Kidney capillary endothelial cell (primary cell): Measurements from ENCODE around the gene RPRML.

Experiments used
- DNase-seq: peaks from one replicate; pipeline ENCODE4 v3.0.0-alpha.2; 2018; ENCODE audit warnings: low spot score

RPRML gene

GRCh38 chr17:46944931-46945330 is 34.1 kb downstream of the RPRML start:
- DNase-seq = no peak

- DNase-seq = peak; percentile 47
Measured at GRCh38 chr17:46943501-46944393, 35.3 kb downstream of the RPRML start.

- no peak for DNase-seq
Measured at GRCh38 chr17:46943218-46943500, 35.9 kb downstream of the RPRML start.

- peak; percentile 70 for DNase-seq
Measured at GRCh38 chr17:46942441-46943217, 36.4 kb downstream of the RPRML start.

- peak; percentile 80 for DNase-seq
Measured at GRCh38 chr17:46940692-46941404, 38.2 kb downstream of the RPRML start.

- DNase-seq = peak; percentile 42
Measured at GRCh38 chr17:46935658-46936266, 43.3 kb downstream of the RPRML start.

GRCh38 chr17:46931596-46931995 is 47.5 kb downstream of the RPRML start:
- no peak for DNase-seq

- no peak for DNase-seq
Measured at GRCh38 chr17:46930051-46930450, 49.0 kb downstream of the RPRML start.

GRCh38 chr17:46929413-46929812 is 49.6 kb downstream of the RPRML start:
- peak; percentile 97 for DNase-seq

GRCh38 chr17:46928467-46929261 is 50.4 kb downstream of the RPRML start:
- peak; percentile 65 for DNase-seq
